ENCODE results near the gene TRPT1.

TRPT1 gene

DNA sequence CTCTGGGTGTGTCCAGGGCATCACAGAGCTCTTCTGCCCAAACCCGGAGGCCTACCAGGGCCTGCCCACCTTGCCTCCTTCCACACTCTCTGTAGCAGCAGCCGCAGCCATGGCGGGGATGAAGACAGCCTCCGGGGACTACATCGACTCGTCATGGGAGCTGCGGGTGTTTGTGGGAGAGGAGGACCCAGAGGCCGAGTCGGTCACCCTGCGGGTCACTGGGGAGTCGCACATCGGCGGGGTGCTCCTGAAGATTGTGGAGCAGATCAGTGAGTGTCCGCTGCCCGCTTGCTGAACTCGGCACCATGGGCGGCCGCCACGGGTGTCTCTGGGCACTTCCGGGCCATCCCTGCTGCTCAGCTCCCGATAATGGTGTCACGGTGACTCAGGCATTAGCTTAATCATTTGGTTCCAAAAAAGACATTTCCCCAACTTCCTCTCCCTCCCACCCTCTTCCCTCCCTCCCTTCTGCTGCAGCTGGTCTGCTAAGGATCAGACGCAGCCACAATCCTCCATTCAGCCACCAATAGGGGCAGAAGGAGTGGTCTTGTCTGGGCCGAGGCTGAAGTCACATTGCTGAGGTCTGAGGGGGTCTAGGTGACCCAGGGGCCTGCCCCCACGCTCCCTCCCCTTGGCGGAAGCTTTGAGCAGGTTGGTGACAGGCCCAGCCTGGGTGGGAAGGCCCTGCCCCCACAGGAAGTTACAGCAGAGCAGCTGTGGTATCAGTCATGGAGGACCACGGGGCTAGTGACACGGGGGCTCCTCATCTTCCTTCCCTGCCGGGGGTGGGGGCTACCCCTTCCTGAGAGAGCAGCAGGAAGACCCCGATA, 18.5 kb downstream of the TRPT1 start:
- no peak for DNase-seq (ENCODE audit: low spot score)

DNA sequence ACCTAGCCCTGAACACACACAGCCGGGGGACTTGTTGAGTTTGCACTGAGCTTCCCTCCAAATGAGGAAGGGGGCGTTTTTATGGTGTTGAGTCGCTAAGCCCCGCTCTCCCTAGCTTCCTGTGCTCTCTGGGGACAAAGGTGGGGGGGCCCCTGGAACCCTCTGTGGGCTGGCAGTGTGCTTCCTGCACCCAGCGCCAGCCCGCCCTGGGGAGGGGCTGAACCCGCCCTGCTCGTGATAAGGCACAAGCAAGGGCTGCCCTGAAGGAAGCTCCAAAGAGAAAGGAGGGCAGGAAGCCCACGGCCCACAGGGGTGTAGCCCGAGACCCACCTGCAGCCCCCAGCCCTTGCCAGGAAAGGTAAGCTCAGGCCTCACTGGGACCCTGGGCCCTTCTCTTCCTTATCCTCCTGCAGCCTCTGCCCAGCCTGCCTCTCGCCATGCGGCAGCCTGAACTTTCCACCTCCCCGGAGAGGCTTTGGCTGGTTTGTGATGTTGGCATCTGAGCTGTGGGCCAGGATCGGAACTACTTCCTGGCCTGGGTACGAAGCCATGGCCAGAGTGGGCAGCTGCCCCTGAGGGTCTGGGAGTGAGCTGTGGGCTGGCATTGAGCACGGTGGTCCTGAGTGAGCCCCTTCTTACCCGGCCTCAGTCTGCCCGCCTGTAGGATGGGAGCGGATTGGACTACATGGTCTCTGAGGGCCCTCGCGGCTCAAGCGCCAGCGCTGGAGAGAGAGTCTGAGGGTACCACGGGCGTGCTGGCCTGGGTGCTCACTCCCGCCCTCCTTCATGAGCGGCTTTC, 19.3 kb downstream of the TRPT1 start, which contains the start of gene FERMT3:
FERMT3 (plus strand) TSS at position 265 of the 799 bp plus-strand sequence. CDS start 644 bp downstream, outside the sequence.
- DNase-seq (ENCODE audit: low spot score): no peak

DNA sequence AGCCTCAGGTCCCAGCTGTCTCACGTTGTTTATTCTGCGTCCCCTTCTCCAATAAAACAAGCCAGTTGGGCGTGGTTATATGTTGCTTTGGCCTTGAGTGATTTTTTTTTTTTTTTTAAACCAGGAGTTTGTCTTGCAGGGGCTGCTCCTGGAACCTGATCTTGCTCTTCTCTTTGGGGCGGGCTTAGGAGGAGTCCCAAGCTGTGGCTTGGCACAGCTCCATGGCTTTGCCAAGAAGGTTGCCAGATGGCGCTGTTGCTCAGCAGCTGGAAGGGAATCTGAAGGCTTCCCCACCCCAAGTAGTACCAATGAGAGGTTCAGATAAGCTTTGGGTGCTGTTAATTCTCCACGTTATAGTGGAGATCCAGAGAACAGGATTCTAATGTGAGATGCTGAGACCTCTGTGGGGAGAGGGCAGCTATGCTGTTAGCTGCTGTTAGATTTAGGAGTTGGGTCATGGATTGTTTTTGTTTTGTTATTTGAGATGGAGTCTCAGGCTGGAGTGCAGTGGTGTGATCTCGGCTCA, 21.5 kb downstream of the TRPT1 start:
- DNase-seq (ENCODE audit: low spot score): no peak

GRCh38 chr11:64204080-64204440, 21.9 kb downstream of the TRPT1 start:
- DNase-seq (ENCODE audit: low spot score): no peak

- DNase-seq (ENCODE audit: low spot score): no peak
Observed at GRCh38 chr11:64203421-64204079, 22.4 kb downstream of the TRPT1 start.

DNA sequence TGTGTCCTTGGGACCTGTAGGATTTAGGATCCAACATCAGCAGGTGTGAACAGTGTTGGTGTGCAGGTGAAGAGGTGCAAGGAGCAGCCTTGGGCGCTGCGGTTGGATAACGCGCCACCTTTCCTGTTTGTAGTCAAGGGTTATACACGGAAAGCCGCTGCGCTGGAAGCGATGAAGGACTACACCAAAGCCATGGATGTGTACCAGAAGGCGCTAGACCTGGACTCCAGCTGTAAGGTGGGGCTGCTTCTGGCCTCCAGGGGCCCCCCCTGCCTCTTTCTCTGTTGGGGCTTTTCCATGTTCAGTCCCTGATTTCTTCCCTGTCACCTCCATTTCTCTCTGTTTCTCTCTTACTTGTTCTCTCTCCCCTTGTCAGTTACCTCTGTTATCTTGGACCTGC, 23.0 kb downstream of the TRPT1 start:
- no peak for DNase-seq (ENCODE audit: low spot score)

DNA sequence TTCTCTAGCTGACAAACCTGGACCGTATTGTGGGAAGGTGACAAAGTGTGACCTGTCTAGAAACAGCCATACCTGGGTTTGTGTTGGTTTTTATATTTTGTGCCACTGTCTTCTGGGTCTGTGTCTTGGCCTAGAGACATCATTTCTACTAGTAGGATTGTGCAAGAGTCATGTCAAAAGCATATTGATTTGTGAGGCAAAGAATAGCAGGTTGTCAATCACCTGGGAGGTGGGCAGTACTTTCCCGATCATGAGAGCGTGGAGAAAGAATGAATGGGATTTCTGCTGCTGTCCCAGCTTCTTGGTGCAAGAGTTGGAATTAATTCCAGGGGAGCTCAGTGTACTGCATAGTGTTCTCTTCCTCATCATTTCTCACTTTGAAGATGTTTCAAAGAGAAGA, 24.4 kb downstream of the TRPT1 start:
- no peak for DNase-seq (ENCODE audit: low spot score)

- DNase-seq (ENCODE audit: low spot score): no peak
Observed at GRCh38 chr11:64198511-64198910, 27.5 kb downstream of the TRPT1 start.

DNA sequence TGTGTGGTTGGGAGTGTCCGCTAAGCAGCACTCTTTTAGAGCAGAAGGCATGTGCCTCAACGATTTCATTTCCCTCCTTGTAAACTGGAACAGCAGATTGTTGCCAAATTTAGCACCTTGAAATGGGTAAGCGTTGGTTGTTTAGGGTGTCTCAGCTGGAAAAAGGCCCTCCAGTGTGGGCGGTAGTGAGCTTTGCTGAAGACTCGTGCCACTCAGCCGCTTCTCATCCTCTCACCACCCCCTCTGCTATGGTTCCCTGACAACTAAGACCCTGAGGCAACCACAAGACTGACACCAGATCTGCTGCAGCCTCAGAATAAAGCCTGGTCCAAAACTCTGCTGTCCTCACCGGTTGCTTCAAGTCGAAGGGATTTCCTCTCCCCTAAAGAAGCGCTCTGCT, 29.4 kb downstream of the TRPT1 start:
- DNase-seq (ENCODE audit: low spot score): no peak

- no peak for DNase-seq (ENCODE audit: low spot score)
Observed at GRCh38 chr11:64192434-64192833, 33.6 kb downstream of the TRPT1 start.

GRCh38 chr11:64186492-64187165, 39.4 kb downstream of the TRPT1 start:
- no peak for DNase-seq (ENCODE audit: low spot score)

- DNase-seq (ENCODE audit: low spot score): peak; percentile 99
Observed at GRCh38 chr11:64185693-64186491, 40.1 kb downstream of the TRPT1 start, which contains the start of gene STIP1. TSS of gene STIP1 (plus strand) at chr11:64186171. CDS start at chr11:64186262, 91 bp downstream.

DNA sequence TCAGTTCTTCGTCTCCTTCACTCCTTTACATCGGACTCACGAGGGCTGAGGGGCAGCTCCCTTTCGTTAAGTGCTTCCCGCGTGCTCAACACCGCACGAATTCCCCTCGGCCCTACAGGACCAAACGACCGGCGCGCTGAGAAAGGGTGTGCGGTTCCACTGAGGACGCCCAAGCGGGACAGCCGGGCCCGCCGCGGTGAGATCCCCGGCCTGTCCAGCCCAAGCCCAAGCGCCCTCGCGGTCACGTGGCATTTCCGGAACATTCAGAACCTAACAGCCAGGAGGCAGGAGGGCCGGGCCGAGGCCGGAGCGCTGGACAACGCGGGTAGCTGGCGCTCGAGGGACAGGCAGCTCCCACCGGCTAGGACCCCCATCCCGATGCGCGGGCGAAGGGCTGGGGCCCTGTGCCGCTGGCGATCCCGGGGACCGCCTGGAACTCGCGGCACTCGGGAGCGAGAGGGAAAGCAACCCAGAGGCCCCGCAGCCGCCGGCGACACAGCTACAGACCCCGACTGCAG, 40.8 kb downstream of the TRPT1 start:
- DNase-seq (ENCODE audit: low spot score): no peak

DNA sequence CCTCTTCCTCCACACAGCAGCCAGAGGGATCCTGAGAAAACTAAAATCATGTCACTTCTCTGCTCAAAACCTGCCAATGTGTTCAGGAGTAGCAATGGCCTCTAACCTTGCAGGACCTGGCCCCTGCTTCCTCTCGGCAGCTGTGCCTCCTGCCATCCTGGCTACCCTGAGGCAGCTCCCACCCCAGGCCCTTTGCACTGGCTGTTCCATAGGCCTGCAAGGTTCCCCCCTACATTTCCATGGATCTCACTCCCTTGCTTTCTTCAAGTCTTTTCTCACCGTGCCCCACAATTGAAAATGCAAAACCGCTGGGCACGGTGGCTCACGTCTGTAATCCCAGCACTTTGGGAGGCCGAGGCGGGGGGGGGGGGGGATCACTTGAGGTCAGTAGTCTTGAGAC, 42.1 kb downstream of the TRPT1 start:
- no peak for DNase-seq (ENCODE audit: low spot score)

- peak; percentile 89 for DNase-seq (ENCODE audit: low spot score)
Observed at GRCh38 chr11:64181506-64182411, 44.2 kb downstream of the TRPT1 start.

DNA sequence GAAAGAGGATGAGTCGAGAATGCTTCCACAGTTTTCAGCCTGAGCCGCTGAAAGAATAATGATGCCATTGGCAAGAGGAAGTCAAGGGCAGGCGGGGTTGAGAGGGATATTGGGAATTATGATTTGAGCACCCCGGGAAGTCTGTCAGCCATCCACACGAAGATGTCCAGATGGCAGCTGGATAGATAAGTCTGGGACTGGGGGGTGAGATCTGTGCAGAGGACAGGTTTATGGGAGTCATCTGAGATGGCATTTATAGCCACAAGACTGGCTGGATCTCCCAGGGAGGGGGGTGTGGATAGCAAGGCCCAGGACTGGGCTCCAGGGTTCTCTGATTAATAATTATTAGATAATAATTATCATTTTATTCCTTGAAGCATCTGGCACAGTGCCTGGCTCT, 45.1 kb downstream of the TRPT1 start:
- no peak for DNase-seq (ENCODE audit: low spot score)

GRCh38 chr11:64178951-64179639, 46.9 kb downstream of the TRPT1 start:
- DNase-seq (ENCODE audit: low spot score): no peak

DNA sequence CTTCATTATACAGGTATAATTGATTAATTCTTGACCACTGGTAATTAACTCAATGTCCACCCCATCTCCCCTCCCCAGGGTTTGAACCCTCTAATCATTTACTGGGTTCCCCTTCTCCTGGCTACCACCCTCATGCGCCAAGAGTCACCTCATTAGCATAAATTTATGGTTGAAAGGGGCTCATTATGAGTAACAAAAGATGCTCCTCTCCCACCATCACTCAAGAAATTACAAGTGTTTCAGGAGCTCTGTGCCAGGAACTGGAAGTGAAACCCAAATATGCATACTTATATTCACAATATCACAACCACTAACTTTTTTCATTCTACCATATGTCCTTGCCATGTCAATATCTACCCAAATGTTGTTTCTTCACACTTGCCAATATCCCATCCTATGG, 47.8 kb downstream of the TRPT1 start:
- DNase-seq (ENCODE audit: low spot score): no peak

GRCh38 chr11:64176751-64177150, 49.2 kb downstream of the TRPT1 start:
- no peak for DNase-seq (ENCODE audit: low spot score)

Data from left forelimb (tissue), 1 donor.